T-helper 1 cell treated with Interleukin-12 subunit alpha and Interleukin-12 subunit beta and Interleukin-4 antibody, amounts not matched to agents 30 ng/mL and 1 ng/mL, for 36 hours (primary cell): ENCODE results near the gene SORBS2. TPM values are rescaled to one million over a fixed set of nuclear protein-coding genes. Genes with fewer than 3 reads are reported as not detected.

ENCODE experiments used
- intact Hi-C: fragments of 100-400 bp; cut with micrococcal nuclease; formaldehyde crosslinking; loops from one replicate; pipeline ENCODE4 v1.15.1; 2024
- total RNA-seq: library from RNA; stranded (reverse); gene quantifications from 2 replicates; pipeline ENCODE4 v1.2.3, GENCODE V29; 2022

SORBS2 gene
- total RNA-seq, 1 donor from 2014 or later = not detected

GRCh38 chr4:185741795-185742194 lies 70.2 kb downstream of the SORBS2 start:
- intact Hi-C loops = no loop called here

DNA sequence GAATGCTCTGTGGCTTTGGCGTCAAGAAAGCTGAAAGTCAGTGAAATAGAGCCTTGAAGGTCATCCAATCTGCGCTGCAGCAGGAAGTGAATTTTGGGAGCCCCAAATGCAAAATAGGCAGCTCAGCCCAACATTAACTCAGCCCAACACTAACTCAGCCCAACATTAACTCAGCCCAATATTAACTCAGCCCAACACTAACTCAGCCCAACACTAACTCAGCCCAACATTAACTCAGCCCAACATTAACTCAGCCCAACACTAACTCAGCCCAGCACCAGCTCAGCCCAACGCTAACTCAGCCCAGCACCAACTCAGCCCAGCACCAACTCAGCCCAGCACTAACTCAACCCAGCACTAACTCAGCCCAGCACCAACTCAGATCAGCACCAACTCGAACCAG lies 71.5 kb downstream of the SORBS2 start:
- intact Hi-C loops = no loop called here

- intact Hi-C loops = no loop called here
Measured at GRCh38 chr4:185738820-185739219, 73.2 kb downstream of the SORBS2 start.

DNA sequence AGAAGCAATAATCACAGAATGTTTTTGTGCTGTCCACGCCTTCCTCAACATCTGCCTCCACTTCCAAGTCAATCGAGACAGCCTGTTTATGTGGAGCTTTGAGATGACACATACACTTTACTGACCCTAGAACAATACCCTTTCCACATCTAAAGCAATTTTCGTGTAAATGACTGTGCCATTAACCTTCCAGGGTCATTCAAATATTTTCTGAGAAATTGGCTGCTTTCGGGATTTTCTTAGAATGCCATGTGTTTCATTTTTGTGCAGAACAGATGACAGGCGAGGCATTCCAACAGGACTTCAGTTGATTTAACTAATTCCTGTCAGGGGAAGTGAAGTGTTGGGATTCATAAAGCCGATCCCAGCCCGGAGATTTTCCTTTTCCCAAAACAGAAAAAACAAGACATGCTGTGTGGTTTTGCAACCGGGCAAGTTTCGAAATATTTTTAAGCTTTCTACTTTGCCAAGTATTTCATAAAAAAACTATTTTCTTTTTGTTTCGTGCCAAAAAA lies 73.9 kb downstream of the SORBS2 start:
- intact Hi-C loops = no loop called here

DNA sequence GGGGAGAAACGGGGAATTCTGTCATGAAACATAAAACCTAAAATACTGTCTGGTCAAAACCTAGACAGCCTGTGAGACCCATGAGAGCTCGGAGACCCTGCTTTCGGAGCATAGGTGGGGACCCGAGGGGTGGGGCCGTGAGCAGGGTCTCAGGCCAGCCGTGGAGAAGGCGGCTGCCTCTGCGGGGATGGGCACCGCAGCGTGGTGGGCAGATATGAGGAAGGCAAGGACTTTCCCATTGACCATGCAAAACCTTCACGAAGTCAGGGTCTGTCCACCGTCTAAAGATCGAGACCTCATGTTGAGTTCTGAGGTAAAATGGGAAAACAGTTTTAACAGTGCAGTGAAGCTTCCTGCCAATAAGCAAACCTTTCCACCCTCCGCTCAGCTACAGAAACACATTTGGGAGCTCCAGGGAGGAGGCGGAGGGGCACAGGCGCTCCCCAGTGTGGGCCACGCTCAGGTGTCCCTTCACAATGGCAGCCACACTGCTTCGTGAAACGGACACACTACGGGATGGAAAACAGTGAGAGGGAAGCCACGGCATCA lies 74.4 kb downstream of the SORBS2 start:
- intact Hi-C loops = no loop called here

DNA sequence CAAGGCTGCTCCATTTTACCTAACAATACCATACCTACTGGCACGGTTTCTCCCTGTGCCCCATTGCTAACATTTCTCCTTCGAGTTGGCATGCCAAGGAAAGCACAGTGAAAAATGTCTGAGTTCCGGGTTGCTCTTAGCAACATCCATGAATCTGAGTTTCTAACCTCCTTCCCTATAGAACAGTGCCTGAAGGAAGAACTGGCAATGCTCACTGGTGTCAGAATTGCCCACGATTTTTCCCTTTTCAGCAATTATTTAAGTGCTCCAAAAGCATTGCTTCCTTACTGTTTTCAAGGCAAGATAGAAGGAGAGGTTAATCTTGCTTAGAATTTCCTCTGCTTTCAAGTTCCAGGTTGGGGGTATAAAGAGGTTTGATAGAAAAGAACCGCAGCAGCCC lies 75.1 kb downstream of the SORBS2 start:
- intact Hi-C loops = no loop called here

DNA sequence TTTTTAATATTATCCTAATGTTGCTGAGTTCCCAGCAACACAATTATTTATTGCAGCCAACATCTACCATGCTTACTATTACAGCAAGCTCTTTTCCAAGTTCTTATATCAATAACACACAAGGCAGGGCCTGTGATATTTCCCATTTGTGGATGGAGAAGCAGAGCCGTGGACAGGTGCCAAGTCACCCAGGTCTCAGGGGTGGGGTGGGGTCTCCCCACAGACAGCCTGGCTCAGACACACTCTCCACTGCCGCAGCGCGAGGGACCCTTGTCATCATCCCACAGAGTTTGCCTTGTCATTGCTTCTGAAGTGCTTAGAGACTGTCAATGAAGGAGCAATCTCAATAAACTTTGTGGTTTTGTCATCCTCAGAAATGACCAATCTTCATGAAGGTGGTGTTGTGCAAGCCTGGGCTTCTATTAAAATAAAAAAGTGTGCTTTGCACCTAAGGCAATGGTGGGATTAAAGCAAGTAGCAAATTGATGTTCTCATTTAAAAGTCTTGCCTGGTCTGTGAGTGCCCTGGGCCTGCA lies 76.1 kb downstream of the SORBS2 start:
- intact Hi-C loops = no loop called here

DNA sequence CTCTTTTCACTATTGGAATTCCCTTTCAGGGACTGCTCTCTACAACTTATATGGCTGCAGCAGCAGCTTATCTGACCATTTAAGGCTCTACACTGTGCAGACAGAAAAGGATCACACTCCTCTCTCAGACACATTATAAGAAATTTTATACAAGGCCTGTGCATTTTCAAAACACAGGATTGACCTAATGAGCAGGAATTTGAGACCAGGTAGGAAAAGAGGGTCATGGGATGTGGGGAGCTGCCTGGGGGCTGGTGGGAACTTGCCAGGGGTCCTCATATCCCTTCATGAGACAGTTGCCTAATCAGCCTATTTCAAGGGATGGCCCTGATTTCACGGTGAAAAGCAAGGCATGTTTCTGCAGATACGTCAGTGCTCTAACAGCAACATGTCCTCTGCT lies 77.1 kb downstream of the SORBS2 start:
- intact Hi-C loops = no loop called here

- intact Hi-C loops = no loop called here
Measured at GRCh38 chr4:185734214-185734613, 77.8 kb downstream of the SORBS2 start.

- intact Hi-C loops = no loop called here
Measured at GRCh38 chr4:185730849-185731608, 81.0 kb downstream of the SORBS2 start.

DNA sequence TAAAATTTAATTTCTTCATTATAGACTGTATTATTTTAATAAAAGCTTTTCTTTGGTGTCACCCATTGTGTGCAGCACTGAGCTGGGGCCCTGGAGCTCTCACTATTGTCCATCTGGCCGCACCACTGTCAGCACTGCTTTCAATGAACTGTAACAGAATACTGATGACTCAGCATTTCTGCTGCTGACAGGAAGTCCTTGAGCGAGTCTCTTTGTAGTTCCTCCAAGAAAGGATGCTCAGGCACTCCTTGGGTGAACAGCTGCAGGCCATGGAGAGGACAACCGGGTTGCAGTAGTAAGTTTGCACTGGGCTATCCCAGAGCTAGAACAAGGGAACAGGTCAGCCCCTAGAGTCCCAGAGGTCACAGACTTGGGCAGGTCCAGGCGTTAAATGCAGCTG lies 81.6 kb downstream of the SORBS2 start:
- intact Hi-C loops = no loop called here

DNA sequence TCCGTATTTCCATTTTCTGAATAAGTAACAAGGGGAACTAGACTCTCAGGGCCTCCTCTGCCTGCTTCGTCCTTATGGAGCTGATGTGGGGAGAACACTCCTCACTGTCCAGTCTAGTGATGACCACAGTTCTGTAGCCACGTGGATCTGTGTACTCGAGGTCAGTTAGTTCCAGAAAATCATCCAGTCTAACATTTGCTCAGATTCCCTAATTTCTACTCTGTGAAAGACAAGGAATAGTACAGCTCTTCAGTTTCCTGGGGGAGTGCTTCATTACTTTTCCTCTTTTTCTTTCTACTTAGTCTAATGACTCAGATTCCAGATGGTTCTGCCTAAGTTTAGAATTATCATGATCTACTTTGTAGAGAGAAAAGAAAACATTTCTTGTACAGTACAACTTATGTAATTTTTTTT lies 82.6 kb downstream of the SORBS2 start:
- intact Hi-C loops = no loop called here

DNA sequence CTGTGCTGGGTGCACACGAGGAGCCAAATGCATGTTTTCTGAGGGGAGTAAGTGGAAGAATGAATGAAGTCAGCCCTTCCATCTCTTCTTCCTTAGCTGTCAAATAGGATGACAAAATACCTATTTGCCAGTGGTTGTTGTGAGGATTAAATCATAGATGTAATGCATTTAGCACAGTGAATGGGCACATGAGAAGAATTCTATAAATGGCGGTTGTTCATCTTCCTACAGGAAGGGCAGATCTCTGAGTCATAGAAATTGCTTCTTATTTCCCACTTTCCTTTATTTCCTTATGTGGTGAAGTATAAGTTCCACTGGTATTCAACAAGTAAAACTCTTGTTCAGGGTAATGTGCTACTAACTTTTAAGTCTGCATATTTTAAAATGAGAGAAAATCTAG lies 83.1 kb downstream of the SORBS2 start:
- intact Hi-C loops = no loop called here

DNA sequence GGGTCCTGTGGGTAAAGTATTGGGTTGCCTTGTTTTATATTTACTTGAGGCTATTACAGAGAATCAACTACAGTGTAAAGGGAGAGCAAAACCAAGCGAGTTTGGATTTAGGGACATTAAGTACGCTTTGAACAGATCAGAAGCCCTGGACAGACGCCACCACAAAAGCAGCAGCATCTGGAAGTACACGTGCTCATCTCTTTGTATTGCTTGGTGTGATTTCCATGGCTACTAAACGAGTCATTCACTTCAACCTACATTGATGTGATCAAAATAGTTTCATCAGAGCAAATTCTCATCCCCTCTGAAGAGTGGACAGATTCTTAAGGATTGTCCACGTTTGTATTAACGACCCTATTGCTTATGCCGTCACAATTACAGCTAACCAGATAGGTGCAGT lies 85.1 kb downstream of the SORBS2 start:
- intact Hi-C loops = no loop called here

GRCh38 chr4:185723631-185724260 lies 88.2 kb downstream of the SORBS2 start:
- intact Hi-C loops = no loop called here

DNA sequence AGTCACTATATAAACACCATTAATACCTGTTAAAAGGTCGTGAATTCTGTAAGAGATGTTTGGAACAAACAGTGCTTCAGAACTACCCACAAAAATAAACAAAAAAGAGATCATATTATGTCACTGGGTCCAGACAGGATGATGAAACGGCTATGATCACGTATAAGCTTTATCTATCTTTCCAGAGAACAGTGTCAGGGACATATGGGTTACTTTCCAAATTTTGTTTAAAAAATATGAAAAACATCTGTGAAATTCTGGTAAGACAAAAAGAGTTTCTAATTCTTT lies 90.0 kb downstream of the SORBS2 start:
- intact Hi-C loops = no loop called here

GRCh38 chr4:185721190-185722028 lies 90.6 kb downstream of the SORBS2 start:
- intact Hi-C loops = no loop called here

DNA sequence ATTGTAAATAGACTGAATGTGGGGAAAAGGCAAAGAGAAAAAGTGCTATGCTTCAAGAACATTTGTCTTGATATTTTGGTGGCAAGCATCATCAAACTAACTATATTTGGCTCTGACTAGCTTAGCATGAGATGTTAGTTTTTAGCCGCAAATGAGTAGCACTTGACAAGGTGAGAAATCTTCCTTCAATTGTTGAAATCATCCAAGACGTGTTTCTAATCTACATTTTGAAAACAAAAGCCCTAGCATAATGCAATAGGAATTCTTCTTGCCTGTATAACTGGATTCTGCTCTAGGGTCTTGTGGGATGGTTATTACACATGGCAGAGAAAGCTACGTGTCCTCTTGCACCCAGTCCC lies 92.5 kb downstream of the SORBS2 start:
- intact Hi-C loops = no loop called here

DNA sequence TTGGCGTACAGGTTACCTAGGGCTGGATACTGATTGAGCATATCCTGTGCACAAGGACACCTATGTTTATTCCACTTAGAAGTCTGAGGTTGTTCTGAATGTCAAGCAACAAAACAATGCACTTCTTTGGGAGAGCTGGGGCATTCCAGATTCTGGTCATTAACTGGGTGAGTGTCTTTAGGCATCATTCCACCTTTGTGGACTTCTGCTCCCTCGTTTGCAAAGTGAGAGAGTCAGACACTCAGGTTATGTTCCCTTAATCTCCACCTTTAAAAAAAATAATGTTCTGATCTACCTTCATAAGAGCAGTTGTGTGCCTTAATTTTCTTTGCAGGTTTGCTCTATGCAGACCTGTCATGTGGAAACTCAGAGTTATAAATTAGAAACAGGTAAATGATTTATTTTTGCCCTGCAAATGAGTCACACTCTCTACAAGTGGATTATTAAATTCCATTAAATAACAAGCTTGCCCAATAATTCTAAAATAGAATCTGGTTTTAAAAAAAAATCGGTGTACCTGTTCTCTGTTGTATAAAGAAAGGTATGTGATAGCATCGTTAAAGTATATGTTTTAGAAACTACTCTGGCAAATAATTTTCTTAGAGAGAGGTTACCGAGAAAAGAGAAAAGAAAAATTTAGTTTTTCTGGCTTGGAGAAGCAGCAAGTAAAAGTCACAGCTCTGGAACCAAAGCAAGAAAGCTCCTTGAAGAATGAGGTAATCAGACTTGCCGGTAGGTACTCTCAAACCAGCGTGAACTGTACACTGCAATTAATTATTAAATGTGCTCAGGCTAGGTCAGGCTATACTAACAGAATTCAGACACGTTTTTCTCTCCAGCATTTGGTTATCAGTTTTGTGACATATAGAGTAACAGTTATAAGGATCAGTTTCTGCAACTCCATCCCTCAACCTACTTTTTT lies 93.2 kb downstream of the SORBS2 start:
- intact Hi-C loops = no loop called here

DNA sequence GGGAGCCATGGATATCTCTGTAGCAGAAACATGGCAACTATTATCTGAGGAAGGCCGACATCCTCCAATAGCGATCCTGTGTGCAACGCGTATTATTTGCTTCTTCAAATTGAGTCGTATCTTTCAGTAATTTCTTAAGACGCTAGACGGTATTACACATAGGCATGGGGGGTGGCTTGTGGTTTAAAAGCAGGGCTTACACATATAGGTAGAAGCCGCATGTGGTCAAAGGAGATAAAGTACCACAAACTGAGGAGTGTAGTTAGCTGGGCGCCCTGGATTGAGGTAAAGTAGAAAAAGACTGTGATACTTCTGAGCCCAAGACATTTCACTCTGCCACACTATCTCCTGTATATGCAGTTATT lies 94.6 kb downstream of the SORBS2 start:
- intact Hi-C loops = no loop called here
